A549 (cell line): ENCODE measurements around the gene ZBTB42.

Experiments used
- CHD2 ChIP-seq: fragments of 150-350 bp; IDR thresholded peaks from 2 replicates; pipeline ENCODE4 v1.6.1; 2014; ENCODE audit warnings: low read length; ENCODE audit not compliant: partially characterized antibody
- EP300 ChIP-seq, 2 experiments: fragments of >200 bp; sonication (Bioruptor Twin); formaldehyde crosslinking; IDR thresholded peaks; 2 replicates in 1 of 2; 3 replicates in 1 of 2; pipeline ENCODE4 v1.6.1; 2016 to 2017
- ESRRA ChIP-seq: fragments of 150-350 bp; IDR thresholded peaks from 2 replicates; pipeline ENCODE4 v1.6.1; 2014; ENCODE audit warnings: mild to moderate bottlenecking, low read length, borderline replicate concordance
- MAFK ChIP-seq: fragments of 450-650 bp; IDR thresholded peaks from 2 replicates; pipeline ENCODE4 v1.6.1; 2014; ENCODE audit not compliant: partially characterized antibody
- MAZ ChIP-seq: fragments of 150-350 bp; IDR thresholded peaks from 2 replicates; pipeline ENCODE4 v1.6.1; 2014; ENCODE audit warnings: antibody characterized with exemption, low read depth, low read length, borderline replicate concordance
- NR3C1 ChIP-seq: fragments of >200 bp; sonication (Bioruptor Twin); formaldehyde crosslinking; IDR thresholded peaks from 3 replicates; pipeline ENCODE4 v1.6.1; 2017
- POLR2A ChIP-seq: IDR thresholded peaks from 2 replicates; pipeline ENCODE4 v1.6.1; 2012; ENCODE audit warnings: mild to moderate bottlenecking, low read length
- RCOR1 ChIP-seq: fragments of 150-350 bp; IDR thresholded peaks from 2 replicates; pipeline ENCODE4 v1.6.1; 2014; ENCODE audit warnings: antibody characterized with exemption, low read length, low read depth
- TFCP2L1 ChIP-seq: fragments of 250-450 bp; sonication (Bioruptor Pico); IDR thresholded peaks from 2 replicates; pipeline ENCODE4 v1.5.0; 2021; ENCODE audit warnings: mild to moderate bottlenecking
- TF ChIP-seq, protein P1 (sequence below): fragments of >200 bp; sonication (Bioruptor Twin); formaldehyde crosslinking; IDR thresholded peaks from 3 replicates; pipeline ENCODE4 v1.5.1; 2016
- TF ChIP-seq, protein P2 (sequence below): fragments of 450-650 bp; IDR thresholded peaks from 2 replicates; pipeline ENCODE4 v1.6.1; 2014; ENCODE audit warnings: antibody characterized with exemption
- TF ChIP-seq, protein P3 (sequence below): IDR thresholded peaks from 2 replicates; pipeline ENCODE4 v1.6.1; 2012

DNA sequence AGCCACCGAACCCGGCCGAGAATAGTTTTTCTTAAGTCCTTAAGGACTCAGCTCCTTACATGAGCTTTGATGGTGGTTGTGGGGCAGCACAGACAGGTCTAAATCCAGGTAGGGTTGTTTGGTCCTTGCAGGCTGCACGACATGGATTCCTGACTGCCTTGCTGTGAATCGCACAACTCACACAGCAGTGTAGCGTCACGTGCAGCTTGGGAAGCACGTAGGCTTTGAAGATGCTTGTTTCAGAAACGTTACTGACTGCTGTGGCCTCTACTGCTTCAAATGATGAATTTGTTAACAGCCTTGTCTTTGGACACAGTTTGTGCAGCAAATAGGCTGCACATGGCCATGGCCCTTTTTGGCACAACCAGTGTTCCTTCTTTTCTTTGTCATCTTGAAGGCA is 29.9 kb downstream of the ZBTB42 start:
- TF ChIP-seq CHD2 (no peak), MAZ (no peak), NR3C1 (no peak), TFCP2L1 (no peak), ESRRA (no peak), RCOR1 (no peak), POLR2A (no peak), EP300 (IDR thresholded peaks at IDR 0.05) (no peak), MAFK (no peak)
- TF ChIP-seq, protein P1, sequence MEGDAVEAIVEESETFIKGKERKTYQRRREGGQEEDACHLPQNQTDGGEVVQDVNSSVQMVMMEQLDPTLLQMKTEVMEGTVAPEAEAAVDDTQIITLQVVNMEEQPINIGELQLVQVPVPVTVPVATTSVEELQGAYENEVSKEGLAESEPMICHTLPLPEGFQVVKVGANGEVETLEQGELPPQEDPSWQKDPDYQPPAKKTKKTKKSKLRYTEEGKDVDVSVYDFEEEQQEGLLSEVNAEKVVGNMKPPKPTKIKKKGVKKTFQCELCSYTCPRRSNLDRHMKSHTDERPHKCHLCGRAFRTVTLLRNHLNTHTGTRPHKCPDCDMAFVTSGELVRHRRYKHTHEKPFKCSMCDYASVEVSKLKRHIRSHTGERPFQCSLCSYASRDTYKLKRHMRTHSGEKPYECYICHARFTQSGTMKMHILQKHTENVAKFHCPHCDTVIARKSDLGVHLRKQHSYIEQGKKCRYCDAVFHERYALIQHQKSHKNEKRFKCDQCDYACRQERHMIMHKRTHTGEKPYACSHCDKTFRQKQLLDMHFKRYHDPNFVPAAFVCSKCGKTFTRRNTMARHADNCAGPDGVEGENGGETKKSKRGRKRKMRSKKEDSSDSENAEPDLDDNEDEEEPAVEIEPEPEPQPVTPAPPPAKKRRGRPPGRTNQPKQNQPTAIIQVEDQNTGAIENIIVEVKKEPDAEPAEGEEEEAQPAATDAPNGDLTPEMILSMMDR: no peak
- TF ChIP-seq, protein P2, sequence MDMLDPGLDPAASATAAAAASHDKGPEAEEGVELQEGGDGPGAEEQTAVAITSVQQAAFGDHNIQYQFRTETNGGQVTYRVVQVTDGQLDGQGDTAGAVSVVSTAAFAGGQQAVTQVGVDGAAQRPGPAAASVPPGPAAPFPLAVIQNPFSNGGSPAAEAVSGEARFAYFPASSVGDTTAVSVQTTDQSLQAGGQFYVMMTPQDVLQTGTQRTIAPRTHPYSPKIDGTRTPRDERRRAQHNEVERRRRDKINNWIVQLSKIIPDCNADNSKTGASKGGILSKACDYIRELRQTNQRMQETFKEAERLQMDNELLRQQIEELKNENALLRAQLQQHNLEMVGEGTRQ: no peak
- TF ChIP-seq, protein P3, sequence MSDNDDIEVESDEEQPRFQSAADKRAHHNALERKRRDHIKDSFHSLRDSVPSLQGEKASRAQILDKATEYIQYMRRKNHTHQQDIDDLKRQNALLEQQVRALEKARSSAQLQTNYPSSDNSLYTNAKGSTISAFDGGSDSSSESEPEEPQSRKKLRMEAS: no peak
